Measurements from ENCODE around the gene PBRM1. TPM values are rescaled to one million over a fixed set of nuclear protein-coding genes. Genes with fewer than 3 reads are reported as not detected.
"Not testable (repeated sequence)": the region's sequence is repeated elsewhere in the genome, so short reads cannot be mapped to it uniquely, and the experiment has no call there.

Gene PBRM1
- total RNA-seq, 2 experiments from 2014 or later: 75.7 to 91.1 TPM

DNA sequence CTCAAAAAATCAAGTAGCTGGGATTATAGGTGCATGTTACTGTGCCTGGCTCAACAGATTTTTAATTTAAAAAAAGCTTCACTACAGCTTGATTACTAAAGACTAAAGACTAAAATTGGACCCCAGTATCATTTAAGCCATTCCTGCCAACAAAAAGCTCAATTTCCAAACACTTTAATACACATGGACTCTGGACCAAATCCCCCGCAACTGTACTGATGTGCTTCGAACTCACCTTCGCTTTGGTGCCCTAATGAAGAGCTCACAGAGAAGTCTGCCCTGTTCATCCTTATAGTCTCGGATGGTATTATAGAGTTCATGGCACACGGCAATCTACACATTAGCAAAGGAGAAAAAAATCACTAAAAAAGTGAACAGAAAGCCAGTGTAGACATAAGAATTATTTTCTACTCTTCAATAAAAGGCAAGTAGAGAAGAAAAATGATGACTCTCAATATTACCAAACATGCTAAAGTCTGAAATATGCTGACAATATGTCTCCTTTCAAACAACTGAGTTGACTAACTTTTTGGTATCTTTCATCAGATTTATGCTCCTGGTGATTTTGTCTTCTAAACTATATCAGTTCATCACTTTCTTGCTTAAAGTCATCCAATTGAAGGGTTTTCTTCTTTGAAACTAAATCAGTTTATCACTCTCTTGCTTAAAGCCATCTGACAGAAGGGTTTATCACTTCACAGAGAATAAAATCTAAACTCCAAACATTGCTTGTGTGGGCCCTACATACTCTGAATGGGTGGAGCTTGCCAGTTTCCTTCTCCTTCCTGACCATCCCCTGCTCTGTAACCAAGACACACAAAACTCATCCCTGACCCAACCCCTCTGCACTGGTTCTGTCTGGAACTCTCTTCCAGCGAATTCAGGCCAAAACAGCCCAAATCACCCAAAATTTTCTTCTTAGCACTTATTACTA lies 7.2 kb downstream of the PBRM1 start:
- DNase-seq (ENCODE audit: low spot score): no peak
- Histone ChIP-seq H3K4me1 (ENCODE audit: insufficient read depth, low read length, poor library complexity, severe bottlenecking) (peaks cover 10% of the 10 kb centered on the region), H3K4me3 (ENCODE audit: low read depth, low read length, poor library complexity, severe bottlenecking) (no peak overlapping the region), H3K9me2 (ENCODE audit: insufficient read depth, low read length) (no peaks in the 10 kb centered on the region), H4K20me1 (ENCODE audit: insufficient read depth, low read length) (peaks cover 15% of the 10 kb centered on the region; the same call in 1 of the 2 replicates), H3K79me2 (ENCODE audit: insufficient read depth, low read depth, low read length) (peaks cover 41% of the 10 kb centered on the region), H3K4me2 (ENCODE audit: low read length) (no peak overlapping the region), H3K9me3 (ENCODE audit: low read length) (no peaks in the 10 kb centered on the region), H3K36me3 (ENCODE audit: insufficient read depth, low read length) (peaks cover 80% of the 10 kb centered on the region), H2AFZ (ENCODE audit: low read length) (no peak overlapping the region), H3K27ac (ENCODE audit: low read depth, low read length, poor library complexity, severe bottlenecking) (no peak overlapping the region)
- POLR2A ChIA-PET: interaction anchor here (0.5 to 1.2 kb wide), 3 partner anchors 8 to 308 kb away, joined by 3 read pairs; partner anchors contain the start of genes GLT8D1 and SPCS1
- TF ChIP-seq EZH2phosphoT487 (IDR thresholded peaks at IDR 0.05; ENCODE audit: borderline replicate concordance, low read depth, low read length): no peak
- TF ChIP-seq, protein P1, sequence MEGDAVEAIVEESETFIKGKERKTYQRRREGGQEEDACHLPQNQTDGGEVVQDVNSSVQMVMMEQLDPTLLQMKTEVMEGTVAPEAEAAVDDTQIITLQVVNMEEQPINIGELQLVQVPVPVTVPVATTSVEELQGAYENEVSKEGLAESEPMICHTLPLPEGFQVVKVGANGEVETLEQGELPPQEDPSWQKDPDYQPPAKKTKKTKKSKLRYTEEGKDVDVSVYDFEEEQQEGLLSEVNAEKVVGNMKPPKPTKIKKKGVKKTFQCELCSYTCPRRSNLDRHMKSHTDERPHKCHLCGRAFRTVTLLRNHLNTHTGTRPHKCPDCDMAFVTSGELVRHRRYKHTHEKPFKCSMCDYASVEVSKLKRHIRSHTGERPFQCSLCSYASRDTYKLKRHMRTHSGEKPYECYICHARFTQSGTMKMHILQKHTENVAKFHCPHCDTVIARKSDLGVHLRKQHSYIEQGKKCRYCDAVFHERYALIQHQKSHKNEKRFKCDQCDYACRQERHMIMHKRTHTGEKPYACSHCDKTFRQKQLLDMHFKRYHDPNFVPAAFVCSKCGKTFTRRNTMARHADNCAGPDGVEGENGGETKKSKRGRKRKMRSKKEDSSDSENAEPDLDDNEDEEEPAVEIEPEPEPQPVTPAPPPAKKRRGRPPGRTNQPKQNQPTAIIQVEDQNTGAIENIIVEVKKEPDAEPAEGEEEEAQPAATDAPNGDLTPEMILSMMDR (conservative IDR thresholded peaks at IDR 0.05; ENCODE audit: low read length): no peak
- CTCF ChIA-PET (ENCODE audit: unreplicated experiment): no interaction called here
- intact Hi-C loops (cut with micrococcal nuclease; ENCODE audit: unreplicated experiment): no loop called here
- no TSS peak for BruUV-seq (replicated peaks)

DNA sequence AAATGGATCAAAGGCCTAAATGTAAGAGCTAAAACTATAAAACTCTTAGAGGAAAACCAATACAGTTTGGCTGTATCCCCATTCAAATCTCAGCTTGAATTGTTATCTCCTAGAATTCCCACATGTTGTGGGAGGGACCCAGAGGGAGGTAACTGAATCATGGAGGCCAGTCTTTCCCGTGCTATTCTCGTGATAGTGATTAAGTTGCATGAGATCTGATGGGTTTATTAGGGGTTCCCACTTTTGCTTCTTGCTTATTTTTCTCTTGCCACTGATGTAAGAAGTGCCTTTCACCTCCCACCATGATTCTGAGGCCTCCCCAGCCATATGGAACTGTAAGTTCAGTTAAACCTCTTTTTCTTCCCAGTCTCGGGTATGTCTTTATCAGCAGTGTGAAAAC lies 9.5 kb downstream of the PBRM1 start:
- BruUV-seq (replicated peaks); H2AFZ ChIP-seq (ENCODE audit: low read length); H3K9me2 ChIP-seq (ENCODE audit: insufficient read depth, low read length); POLR2A ChIA-PET; H4K20me1 ChIP-seq (ENCODE audit: insufficient read depth, low read length); H3K27ac ChIP-seq (ENCODE audit: low read depth, low read length, poor library complexity, severe bottlenecking); H3K4me3 ChIP-seq (ENCODE audit: low read depth, low read length, poor library complexity, severe bottlenecking); H3K4me1 ChIP-seq (ENCODE audit: insufficient read depth, low read length, poor library complexity, severe bottlenecking); H3K9me3 ChIP-seq (ENCODE audit: low read length); DNase-seq (ENCODE audit: low spot score); CTCF ChIA-PET (ENCODE audit: unreplicated experiment); intact Hi-C loops (cut with micrococcal nuclease; ENCODE audit: unreplicated experiment); H3K4me2 ChIP-seq (ENCODE audit: low read length): not testable (repeated sequence)
- Histone ChIP-seq H3K79me2 (ENCODE audit: insufficient read depth, low read depth, low read length) (peaks cover 20% of the 10 kb centered on the region), H3K36me3 (ENCODE audit: insufficient read depth, low read length) (peaks cover 87% of the 10 kb centered on the region)

DNA sequence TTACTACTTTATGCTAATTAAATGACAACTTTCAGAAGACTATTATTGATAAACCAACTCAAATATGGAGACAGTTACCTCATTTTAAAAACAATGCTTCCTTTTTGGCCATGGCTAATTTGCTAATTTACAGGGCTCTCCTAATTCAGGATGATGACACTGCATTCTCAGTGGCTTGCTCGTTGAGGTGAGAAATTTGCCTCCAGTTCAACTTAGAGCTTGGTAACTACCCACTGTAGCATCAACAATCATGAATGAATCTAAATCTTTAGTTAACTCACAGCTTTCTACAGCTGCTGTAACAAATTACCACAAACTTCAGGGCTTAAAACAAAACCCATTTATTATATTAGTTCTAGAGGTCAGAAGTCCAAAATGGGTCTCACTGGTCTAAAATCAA lies 14.0 kb downstream of the PBRM1 start:
- Histone ChIP-seq H3K9me2 (ENCODE audit: insufficient read depth, low read length) (no peaks in the 10 kb centered on the region), H3K4me2 (ENCODE audit: low read length) (no peak overlapping the region), H3K36me3 (ENCODE audit: insufficient read depth, low read length) (peaks cover 84% of the 10 kb centered on the region), H3K4me1 (ENCODE audit: insufficient read depth, low read length, poor library complexity, severe bottlenecking) (no peaks in the 10 kb centered on the region), H3K79me2 (ENCODE audit: insufficient read depth, low read depth, low read length) (peaks cover 19% of the 10 kb centered on the region; the same call in 1 of the 2 replicates), H4K20me1 (ENCODE audit: insufficient read depth, low read length) (0 out of 2 replicates have a peak, but pooled peaks cover 6% of the 10 kb centered on the region), H3K4me3 (ENCODE audit: low read depth, low read length, poor library complexity, severe bottlenecking) (no peak overlapping the region), H3K27ac (ENCODE audit: low read depth, low read length, poor library complexity, severe bottlenecking) (no peak overlapping the region), H2AFZ (ENCODE audit: low read length) (no peak overlapping the region), H3K9me3 (ENCODE audit: low read length) (no peaks in the 10 kb centered on the region)
- ChIA-PET POLR2A (no interaction called here), CTCF (ENCODE audit: unreplicated experiment) (no interaction called here)
- TF ChIP-seq, protein P1 (conservative IDR thresholded peaks at IDR 0.05; ENCODE audit: low read length): no peak
- no peak for TF ChIP-seq EZH2phosphoT487 (IDR thresholded peaks at IDR 0.05; ENCODE audit: borderline replicate concordance, low read depth, low read length)
- BruUV-seq (replicated peaks): no TSS peak
- intact Hi-C loops (cut with micrococcal nuclease; ENCODE audit: unreplicated experiment): no loop called here
- DNase-seq (ENCODE audit: low spot score): no peak
